Nephron (organoid): ENCODE data around the gene COL6A2.

Source experiments
- H3K27ac Mint-ChIP-seq, 3 experiments: 2 replicates each; pipeline ENCODE4 v1.8.0; 2020; ENCODE audit warnings: mixed read lengths in 3 of 3, mild to moderate bottlenecking in 2 of 3, moderate library complexity in 1 of 3
- H3K27me3 Mint-ChIP-seq: 2 replicates; pipeline ENCODE4 v1.8.0; 2021; ENCODE audit warnings: low read depth, mild to moderate bottlenecking, moderate library complexity, mixed read lengths
- H3K36me3 Mint-ChIP-seq: 2 replicates; pipeline ENCODE4 v1.8.0; 2020; ENCODE audit warnings: low read depth, mixed read lengths
- H3K4me1 Mint-ChIP-seq: 2 replicates; pipeline ENCODE4 v1.8.0; 2020; ENCODE audit warnings: mixed read lengths
- H3K4me3 Mint-ChIP-seq, 3 experiments: 2 replicates each; pipeline ENCODE4 v1.8.0; 2020; ENCODE audit warnings: mild to moderate bottlenecking in 3 of 3, mixed read lengths in 3 of 3, moderate library complexity in 2 of 3
- H3K9me3 Mint-ChIP-seq: 2 replicates; pipeline ENCODE4 v1.8.0; 2020; ENCODE audit warnings: mixed read lengths
- CTCF ChIP-seq, 3 experiments: fragments of 200-600 bp; sonication (generic); IDR thresholded peaks; one replicate each; pipeline ENCODE4 v1.5.0; 2021; ENCODE audit warnings: antibody characterized with exemption in 3 of 3; ENCODE audit not compliant: unreplicated experiment in 3 of 3

COL6A2 gene

GRCh38 chr21:46097336-46098293, at the start of gene COL6A2:
TSS of gene COL6A2 (plus strand) at chr21:46098112.
- peaks cover 29% of the 10 kb centered on the region for H3K4me1 Mint-ChIP-seq
- peaks cover 21% of the 10 kb centered on the region for H3K9me3 Mint-ChIP-seq
- H3K36me3 Mint-ChIP-seq, result peaks cover 29% of the 10 kb centered on the region
- H3K27me3 Mint-ChIP-seq, result peaks cover 10% of the 10 kb centered on the region
- peak within 1 kb of the TSS; percentile 83 to 88 (median 87) for H3K4me3 Mint-ChIP-seq
- peak within 1 kb of the TSS; percentile 2 to 84 (median 44) for H3K27ac Mint-ChIP-seq
- peak; percentile 31 to 56 (median 32) for TF ChIP-seq CTCF (IDR thresholded peaks at IDR 0.05; ENCODE audit: unreplicated experiment in 3 of 3)

- peak overlapping the region in 1 of 3 experiments; percentile 54 for H3K27ac Mint-ChIP-seq
- no peak for TF ChIP-seq CTCF (IDR thresholded peaks at IDR 0.05; ENCODE audit: unreplicated experiment in 3 of 3)
- H3K4me3 Mint-ChIP-seq, result peak overlapping the region in 2 of 3 experiments; percentile 55 to 63
- peaks cover 20% of the 10 kb centered on the region for H3K4me1 Mint-ChIP-seq
- peaks cover 2% of the 10 kb centered on the region for H3K9me3 Mint-ChIP-seq
- H3K27me3 Mint-ChIP-seq, result peaks cover under 1% of the 10 kb centered on the region
- no peaks in the 10 kb centered on the region for H3K36me3 Mint-ChIP-seq
Measured at GRCh38 chr21:46048926-46049889, 48.7 kb upstream of the COL6A2 start.

- Mint-ChIP-seq H3K36me3 (no peaks in the 10 kb centered on the region), H3K27me3 (no peaks in the 10 kb centered on the region), H3K9me3 (peaks cover 2% of the 10 kb centered on the region), H3K4me3 (no peak overlapping the region), H3K27ac (peak overlapping the region in 1 of 3 experiments; percentile 54), H3K4me1 (peaks cover 23% of the 10 kb centered on the region)
- TF ChIP-seq CTCF (IDR thresholded peaks at IDR 0.05; ENCODE audit: unreplicated experiment in 3 of 3), result no peak
Measured at GRCh38 chr21:46049890-46050667, 47.8 kb upstream of the COL6A2 start.

- Mint-ChIP-seq H3K4me1 (peaks cover 23% of the 10 kb centered on the region), H3K36me3 (no peaks in the 10 kb centered on the region), H3K9me3 (peaks cover 2% of the 10 kb centered on the region), H3K4me3 (no peak overlapping the region), H3K27me3 (no peaks in the 10 kb centered on the region), H3K27ac (peak overlapping the region in 2 of 3 experiments; percentile 81 to 96)
- no peak for TF ChIP-seq CTCF (IDR thresholded peaks at IDR 0.05; ENCODE audit: unreplicated experiment in 3 of 3)
Measured at GRCh38 chr21:46050668-46051378, 47.1 kb upstream of the COL6A2 start.

- no peak for TF ChIP-seq CTCF (IDR thresholded peaks at IDR 0.05; ENCODE audit: unreplicated experiment in 3 of 3)
- Mint-ChIP-seq H3K4me3 (peak overlapping the region in 2 of 3 experiments; percentile 23 to 55), H3K36me3 (no peaks in the 10 kb centered on the region)
Measured at GRCh38 chr21:46051379-46051770, 46.5 kb upstream of the COL6A2 start.

More at GRCh38 chr21:46051379-46051770, 46.5 kb upstream of the COL6A2 start:
- Mint-ChIP-seq H3K9me3 (peaks cover 2% of the 10 kb centered on the region), H3K27ac (peak overlapping the region; percentile 52 to 96 (median 81)), H3K27me3 (no peaks in the 10 kb centered on the region), H3K4me1 (peaks cover 29% of the 10 kb centered on the region)
